GM10847 (cell line): Measurements from ENCODE around the gene CHCHD6.

Experiments used
- POLR2A ChIP-seq: IDR thresholded peaks from 2 replicates; pipeline ENCODE4 v1.6.1; 2011; ENCODE audit not compliant: insufficient read length; ENCODE audit errors: extremely low read depth

The CHCHD6 gene, protein sequence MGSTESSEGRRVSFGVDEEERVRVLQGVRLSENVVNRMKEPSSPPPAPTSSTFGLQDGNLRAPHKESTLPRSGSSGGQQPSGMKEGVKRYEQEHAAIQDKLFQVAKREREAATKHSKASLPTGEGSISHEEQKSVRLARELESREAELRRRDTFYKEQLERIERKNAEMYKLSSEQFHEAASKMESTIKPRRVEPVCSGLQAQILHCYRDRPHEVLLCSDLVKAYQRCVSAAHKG

DNA sequence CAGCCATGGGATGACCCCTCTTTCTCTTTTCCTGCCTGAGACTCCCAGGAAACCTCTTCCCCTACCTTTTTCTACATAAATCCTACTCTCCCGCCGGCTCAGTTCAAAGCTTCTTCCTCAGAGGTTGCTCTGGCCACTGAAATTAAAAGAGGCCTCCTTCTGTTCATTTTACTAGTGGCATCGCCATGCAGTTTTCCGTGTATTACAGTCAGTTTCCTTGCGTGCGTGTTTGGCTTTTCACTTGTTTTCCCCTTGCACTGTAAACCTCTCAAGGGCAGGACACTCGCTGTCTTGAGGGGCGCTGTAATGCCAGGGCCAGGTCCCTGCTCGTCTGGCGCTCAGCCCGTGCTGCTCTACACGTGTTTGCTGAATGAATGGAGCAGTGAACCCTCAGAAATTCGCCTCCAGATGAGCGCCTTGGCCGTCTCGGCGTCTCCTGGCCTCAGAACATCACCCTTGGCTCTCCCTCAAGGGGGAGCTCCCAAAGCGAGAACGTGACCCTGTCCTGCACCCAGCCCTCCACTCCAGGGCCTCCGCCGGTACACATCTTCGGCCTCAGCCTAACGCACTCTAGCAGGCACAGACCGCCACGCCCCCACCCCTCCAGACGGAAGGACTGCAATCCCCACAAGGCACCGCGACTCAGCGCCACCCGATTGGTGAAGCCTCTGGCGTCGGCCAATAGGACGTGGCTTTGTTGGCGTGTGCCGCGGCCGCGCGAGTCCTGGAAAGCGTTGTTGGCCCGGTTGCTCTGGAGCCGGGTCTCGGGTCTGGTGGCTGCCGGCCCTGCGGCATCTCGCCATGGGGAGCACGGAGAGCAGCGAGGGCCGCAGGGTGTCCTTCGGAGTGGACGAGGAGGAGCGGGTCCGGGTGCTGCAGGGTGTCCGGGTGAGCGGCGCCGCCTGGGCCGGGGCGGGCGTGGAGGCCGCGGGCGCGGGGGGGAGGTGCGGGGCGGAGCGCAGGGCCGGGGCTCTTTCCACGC, at the start of gene CHCHD6:
Gene CHCHD6 (plus strand): TSS at position 729 of the 982 bp plus-strand sequence. CDS start 73 bp downstream, at position 802.
- no peak for TF ChIP-seq POLR2A

DNA sequence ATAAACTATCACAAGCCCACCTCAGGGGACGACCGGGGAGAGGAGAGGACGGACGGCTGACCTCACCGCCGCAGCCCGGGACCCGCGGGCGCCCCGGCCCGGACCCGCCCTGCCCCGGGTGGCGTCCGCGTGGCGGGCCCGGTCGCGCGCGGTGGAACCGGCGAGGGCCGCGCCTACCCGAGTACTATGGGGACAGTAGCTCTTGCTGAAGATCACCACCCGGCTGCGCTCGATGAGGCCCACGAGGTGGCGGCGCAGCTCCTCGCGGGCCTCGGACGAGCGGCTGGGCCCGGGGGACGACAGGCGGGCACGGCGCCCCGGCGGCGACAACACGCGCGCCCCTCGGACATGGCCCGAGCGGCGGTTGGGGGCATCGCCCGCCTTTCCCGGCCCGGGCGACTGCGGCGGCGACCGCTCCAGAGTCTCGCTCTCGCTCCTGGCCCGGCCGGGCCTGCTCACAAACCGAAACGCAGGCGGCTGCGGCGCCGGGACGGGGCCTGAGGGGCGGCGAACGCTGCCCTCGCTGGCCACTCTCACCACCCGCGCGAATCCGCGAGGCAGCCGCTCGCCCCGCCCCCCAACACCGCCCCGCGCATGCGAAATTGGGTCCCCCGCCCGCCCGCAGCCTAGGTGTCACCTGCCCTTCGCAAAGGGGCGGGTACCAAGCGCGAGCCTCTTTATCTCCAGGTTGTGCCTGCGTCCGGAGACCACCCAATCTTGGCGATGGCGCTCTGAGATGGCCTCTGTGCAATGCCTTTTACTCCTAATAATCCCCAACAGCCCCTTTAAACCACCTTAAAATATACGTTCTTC, 49.3 kb upstream of the CHCHD6 start, which contains the start of gene TXNRD3:
Gene TXNRD3 (minus strand): TSS at position 554 of the 813 bp plus-strand sequence.
- no peak for TF ChIP-seq POLR2A

DNA sequence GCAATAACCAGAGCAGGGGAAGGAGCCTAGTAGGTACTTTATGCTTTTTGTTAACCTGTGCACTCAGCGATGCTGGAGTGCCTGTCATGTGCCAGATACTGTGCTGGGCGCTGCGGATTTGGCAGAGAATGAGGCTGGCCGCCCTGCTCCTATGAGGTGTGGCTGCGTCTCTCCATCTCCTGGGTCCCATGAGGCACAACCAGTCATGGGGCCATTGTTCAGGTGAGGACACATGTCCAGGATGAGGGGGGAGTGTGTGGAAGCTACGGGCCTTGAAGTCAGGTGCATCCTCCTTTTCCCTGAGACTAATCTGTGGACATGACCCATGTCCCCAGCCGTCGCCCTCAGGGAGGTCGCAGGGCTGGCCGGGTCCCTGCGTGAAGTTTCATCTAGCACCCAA, 48.2 kb upstream of the CHCHD6 start:
- no peak for TF ChIP-seq POLR2A

DNA sequence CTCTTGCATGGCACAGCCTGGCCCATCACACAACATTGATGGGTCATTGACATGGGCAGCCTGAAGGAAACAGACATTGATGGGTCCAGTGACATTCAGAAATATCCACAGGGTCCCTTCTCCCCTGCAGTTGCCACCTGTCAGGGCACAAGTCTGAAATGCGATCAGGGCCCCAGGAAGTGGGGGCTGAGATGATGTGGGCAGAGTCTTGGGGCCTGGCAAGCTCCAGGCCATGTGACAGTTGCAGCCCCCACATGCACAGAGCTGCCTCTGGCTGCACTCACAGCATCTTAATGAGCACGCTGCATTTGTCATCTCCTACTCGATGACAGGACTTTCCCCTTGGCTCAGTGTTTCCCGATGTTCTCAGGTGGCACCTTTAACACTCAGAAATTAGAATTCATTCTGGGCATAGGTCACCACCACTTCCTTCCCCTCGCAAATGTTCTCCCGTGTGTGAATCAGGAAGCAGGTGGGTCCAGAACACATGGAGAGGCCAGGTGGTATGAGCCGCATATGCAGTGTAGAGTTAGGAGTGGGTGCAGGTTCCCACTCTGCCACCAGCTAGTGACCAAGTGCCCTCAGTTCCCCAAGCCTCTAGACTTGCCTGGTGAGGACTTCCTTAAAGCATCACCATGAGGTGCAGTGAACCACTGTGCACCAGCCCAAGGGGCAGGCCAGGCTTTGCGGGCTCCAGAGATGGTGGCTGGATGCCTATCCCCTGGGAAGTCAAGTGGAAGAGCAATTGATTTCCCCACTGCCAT, 47.5 kb upstream of the CHCHD6 start:
- TF ChIP-seq POLR2A = no peak

DNA sequence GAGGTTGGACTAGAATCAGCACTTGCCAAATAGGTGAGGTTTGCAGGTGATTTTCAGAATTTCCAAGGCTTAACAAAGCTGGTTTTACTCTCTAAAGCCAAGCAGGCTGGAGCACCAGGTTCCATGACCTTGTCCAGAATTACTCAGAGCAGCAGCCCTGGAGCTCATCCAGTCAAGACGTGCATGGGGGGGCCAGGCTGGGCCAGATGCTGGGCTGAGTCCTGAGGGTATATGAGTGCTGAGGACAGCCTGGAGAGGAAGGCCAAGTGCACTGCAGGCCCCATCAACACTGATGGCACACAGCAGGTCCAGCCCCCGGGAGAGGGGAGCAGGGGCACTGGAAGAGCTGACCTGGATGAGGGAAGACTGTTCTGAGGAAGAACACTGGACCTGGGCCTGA, 46.1 kb upstream of the CHCHD6 start:
- TF ChIP-seq POLR2A = no peak

DNA sequence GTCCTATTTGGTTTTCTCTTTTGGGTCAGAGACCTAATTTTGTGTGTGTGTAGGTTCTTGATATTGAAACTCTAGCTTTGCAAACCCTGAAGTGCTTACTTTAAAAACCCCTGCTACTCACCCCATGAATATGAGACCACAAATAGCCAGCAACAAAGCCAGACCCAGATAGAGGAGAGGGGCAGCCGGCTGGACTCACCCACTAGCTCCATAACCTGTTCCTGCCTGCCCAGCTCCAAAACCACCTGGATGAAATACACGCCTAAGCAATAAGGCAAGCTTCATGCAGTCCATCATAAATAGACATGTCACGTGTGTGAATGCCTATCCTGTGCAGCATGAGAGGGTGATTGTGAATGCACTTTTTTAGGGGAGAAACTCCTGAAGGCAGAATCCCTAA, 45.5 kb upstream of the CHCHD6 start:
- TF ChIP-seq POLR2A = no peak

DNA sequence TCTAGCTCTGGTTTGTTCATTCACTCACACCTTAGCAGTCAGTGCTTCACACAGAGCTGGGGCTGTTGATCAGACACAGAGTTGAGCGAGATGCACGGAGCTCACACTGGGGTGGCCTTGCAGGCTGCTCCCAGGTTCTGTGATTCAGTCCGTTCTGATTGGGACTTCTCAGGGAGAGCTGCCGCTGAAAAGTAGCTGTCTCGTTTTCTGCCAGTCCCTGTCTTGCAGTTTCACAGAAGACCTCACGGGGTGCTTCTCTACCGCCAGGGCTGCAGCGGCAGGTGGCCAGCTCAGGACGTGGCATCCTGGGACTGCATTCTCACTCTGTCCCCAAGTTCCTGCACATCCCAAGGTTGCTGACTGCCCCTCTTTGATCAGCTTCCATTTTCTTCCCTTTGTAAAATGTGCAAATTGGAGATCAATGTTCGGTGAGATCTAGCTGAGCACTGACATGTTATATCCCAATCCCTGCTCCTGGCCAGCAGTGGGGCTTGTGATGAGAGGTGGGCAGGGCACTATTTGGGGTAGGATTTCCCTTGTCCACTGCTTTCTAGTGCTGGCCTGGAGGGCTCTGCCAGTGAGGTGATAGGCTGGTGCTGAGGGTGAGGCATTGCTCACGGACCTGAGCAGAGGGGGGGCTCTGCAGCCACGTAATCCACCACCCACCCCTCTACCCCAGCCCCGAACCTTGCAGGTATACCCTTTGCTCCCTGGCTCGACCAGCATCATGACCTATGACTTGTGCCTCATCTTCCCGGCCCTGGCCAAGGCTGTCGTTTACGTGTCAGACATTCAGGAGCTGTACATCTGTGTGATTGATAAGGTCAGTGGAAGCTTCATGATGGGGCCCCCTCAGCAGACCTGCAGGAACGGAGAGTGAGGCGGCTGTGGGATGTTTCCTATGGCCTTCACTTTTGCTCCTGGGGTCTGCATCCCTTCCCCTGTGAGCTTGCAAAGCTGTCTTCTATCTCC, 43.8 kb upstream of the CHCHD6 start:
- TF ChIP-seq POLR2A = no peak

DNA sequence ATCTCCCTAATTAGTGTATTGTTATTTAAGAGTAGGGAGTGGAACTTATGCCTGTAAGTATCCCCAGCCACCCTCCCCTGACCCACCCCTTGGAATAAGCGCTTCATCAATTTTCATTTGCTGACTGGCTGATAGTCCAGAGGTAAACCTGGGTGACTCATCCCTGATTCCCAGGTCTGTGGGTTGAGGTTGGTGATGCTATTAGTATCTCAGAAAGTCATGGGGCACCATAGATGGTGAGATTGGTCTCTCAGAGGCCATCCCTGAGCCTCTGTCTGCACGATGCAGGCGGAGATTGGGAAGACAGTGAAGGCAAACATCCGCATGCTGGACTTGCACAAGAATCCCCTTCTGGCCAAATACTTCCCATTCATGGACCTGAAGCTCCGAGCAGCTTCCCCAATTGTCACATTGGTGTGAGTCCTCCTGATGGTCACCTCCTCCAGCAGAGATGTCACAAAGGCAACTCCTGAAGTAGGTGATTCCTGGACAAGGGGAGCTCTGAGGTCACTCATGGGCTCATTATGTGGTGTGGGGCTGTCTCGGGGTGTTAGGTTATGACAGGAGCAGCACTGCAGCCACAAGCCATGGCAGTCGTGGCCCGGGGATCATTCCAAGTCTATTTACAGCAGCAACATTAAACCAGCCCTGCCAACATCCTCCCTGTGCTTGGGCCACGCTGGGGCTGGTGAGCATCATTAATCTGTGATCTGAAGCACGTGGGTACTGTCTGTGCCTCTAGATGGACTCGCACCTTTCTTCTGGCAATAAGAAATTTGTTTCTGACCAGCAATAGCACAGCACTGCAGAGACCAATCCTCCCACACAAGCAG, 42.3 kb upstream of the CHCHD6 start:
- no peak for TF ChIP-seq POLR2A

DNA sequence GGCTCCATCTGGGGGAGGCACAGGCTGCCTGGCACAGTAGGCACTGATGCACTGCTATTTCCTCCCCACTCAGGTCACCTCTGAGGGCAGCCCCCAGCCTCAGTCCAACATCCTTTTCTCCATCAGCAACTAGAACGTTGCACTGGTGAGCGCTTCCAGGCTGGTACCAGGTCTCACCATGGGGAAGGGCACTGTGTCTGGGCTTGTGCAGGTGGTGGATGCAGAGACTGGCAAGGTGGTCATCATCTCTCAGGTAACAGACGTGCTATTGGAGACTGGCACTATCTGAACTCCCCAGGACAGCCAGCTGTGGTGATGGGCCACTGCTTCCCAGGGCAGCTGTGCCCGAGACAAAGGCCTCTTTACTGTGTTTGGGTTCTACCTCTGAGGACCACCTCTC, 40.8 kb upstream of the CHCHD6 start:
- TF ChIP-seq POLR2A = no peak

DNA sequence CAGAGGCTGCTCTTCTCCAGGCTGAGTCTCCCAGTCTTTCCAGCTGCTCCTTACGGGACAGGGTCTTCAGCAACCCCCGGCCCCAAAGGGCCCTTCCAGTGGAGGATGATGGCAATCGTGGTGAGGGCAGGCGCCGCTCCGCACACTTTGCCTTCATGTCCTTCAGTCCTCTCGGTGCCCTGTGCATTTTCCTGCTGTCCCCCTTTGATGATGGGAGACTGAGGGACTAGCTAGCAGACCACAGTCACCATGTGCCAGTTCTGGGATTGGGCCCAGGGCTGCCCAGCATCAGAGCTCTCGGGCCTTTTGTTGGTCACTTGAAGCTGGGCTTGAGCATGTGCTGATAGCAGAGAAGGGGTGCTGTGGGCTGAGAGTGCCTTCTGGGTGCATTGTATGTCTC, 40.3 kb upstream of the CHCHD6 start:
- no peak for TF ChIP-seq POLR2A

DNA sequence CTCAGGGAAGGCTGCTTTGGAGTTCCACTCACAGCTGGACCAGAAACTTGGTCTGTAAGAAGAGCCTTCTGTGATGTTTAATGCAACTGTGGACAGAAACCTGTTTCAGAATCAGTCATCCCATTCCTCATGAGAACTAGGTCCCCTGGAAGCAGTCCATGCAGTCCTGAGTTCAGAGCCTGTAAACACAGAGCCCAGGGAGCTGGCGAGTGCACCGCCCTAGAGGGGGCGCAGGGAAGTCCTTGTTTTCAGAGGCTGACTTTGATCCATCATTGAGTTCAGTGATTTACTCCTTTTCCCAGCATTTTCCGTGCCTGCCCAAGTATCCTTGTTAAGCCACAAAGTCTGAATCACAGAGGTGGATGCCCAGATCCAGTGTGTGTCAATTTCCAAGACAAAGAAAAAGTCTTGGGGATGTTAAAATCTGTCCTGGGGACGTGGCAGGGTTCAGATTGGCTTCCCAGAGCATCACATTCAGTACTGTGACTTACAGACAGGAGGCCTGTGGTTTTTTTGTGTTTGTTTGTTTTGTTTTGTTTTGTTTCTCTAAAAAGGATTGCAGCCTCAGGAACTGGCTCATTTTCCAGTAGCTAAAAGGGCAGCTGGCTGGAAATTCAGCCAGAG, 39.3 kb upstream of the CHCHD6 start:
- TF ChIP-seq POLR2A = no peak

DNA sequence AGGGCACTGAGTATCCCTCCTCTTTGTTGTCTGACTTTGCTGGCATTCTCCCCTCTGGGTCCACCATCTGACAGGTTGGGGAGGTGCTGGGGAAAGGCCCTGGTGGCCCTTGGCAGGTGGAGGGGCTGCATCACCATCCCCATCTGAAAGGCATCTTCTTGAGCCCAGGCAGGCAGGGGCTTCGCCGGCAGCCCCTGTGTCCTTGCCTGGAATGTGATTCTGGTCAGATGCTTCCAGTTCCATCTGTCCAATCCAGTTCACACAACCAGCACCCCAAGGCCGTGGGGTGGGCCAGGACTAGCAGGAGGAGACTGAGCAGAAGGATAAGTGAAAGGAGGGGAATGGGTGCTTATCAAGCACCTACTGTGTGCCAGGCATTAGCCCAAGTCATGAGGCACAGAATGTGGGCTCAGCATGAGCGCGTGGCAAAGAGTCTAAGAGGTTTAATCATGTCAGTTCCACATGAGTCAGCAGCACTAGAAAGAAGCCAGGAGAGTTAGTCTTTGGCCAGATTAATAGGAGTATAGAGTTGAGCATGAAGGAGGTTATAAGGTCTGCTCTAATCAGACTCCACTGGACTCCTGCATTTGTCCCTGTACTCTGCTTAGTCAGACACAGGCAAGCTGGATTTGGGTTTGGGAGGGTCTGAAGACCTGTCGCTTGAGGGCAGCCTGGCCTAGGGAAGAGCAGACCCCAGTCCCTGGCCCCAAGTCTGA, 38.7 kb upstream of the CHCHD6 start:
- TF ChIP-seq POLR2A = no peak
